ENCODE data around the gene MRPL45. TPM values are rescaled to one million over a fixed set of nuclear protein-coding genes. Genes with fewer than 3 reads are reported as not detected.

MRPL45 gene
- polyA plus RNA-seq, 1 experiment, result 86.0 TPM

- no peak for DNase-seq (ENCODE audit: low read depth, low spot score)
- POLR2A ChIA-PET, result no interaction called here
- CTCF ChIA-PET, result interaction anchor here (0.6 to 2.4 kb wide), 25 partner anchors 8 to 933 kb away, joined by 3 to 28 read pairs (median 4); partner anchors contain the start of gene SOCS7
These were observed 25.3 kb downstream of the MRPL45 start for GRCh38 chr17:38322156-38322779.

DNA sequence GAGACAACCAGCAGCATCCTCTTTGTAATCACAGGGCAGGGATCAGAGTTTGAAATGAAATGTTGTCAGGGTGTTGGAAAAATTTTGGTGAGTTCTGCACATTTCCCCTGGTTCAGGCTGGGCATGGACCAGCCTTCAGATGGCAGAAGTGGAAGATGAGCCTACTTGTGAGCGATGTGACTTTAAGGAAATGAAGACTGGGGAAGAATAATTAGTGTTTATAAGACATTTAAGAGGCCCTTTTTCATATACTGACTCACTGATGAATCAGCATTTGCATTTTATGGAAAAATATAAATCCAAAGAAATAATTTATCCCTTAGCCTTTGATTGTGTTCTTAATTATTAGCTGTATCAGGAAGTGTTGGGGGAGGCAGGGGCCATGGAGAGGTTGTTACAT is 25.9 kb downstream of the MRPL45 start:
- H3K27ac ChIP-seq (ENCODE audit: low read depth, low read length), result peak overlapping the region; percentile 31
- H3K4me3 ChIP-seq (ENCODE audit: low read depth, low read length), result no peak overlapping the region
- peaks cover 8% of the 10 kb centered on the region for H3K27me3 ChIP-seq (ENCODE audit: control insufficient read depth, insufficient read depth, low read length)
- no peak for DNase-seq (ENCODE audit: low read depth, low spot score)
- no peaks in the 10 kb centered on the region for H3K9me3 ChIP-seq (ENCODE audit: control insufficient read depth, insufficient read depth, low read length)
- ChIA-PET POLR2A (no interaction called here), CTCF (interaction anchor here (0.6 to 2.4 kb wide), 18 partner anchors 9 to 500 kb away, joined by 3 to 28 read pairs (median 4); partner anchors contain the start of gene SOCS7)
- TF ChIP-seq, protein P1, sequence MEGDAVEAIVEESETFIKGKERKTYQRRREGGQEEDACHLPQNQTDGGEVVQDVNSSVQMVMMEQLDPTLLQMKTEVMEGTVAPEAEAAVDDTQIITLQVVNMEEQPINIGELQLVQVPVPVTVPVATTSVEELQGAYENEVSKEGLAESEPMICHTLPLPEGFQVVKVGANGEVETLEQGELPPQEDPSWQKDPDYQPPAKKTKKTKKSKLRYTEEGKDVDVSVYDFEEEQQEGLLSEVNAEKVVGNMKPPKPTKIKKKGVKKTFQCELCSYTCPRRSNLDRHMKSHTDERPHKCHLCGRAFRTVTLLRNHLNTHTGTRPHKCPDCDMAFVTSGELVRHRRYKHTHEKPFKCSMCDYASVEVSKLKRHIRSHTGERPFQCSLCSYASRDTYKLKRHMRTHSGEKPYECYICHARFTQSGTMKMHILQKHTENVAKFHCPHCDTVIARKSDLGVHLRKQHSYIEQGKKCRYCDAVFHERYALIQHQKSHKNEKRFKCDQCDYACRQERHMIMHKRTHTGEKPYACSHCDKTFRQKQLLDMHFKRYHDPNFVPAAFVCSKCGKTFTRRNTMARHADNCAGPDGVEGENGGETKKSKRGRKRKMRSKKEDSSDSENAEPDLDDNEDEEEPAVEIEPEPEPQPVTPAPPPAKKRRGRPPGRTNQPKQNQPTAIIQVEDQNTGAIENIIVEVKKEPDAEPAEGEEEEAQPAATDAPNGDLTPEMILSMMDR (IDR thresholded peaks at IDR 0.05; ENCODE audit: low read depth, low read length), result no peak

More at GRCh38 chr17:38322156-38322779, 25.3 kb downstream of the MRPL45 start:
- TF ChIP-seq, protein P1 (IDR thresholded peaks at IDR 0.05; ENCODE audit: low read depth, low read length), result peak; percentile 63
- Histone ChIP-seq H3K4me3 (ENCODE audit: low read depth, low read length) (no peak overlapping the region), H3K27ac (ENCODE audit: low read depth, low read length) (no peak overlapping the region), H3K9me3 (ENCODE audit: control insufficient read depth, insufficient read depth, low read length) (no peaks in the 10 kb centered on the region), H3K27me3 (ENCODE audit: control insufficient read depth, insufficient read depth, low read length) (peaks cover 3% of the 10 kb centered on the region)

DNA sequence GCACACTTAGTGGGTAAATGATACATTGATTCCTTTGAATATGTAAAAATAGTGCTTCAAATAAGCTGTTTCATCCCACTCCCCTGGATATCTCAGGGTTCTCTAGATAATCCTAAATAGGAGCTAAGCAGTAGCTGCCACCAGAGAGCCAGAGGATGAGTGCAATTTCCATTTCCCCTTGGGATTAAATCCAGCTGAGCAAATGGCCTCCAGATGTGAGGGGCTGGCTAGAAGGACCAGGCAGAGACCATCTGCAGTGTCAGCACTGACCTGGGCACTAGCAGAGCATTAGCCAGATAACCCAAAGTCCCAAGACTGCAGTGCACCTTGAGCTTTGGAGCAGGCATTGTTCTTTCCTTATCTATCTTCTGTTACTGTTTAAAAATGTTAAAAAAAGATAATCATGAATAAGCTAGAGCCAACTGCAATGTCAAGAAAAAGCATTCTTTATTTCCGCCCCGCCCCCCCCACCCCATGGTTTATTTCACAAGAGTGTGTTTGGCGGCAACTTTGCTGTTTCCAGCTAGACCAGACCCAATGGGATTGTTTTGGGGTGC is 27.3 kb downstream of the MRPL45 start:
- TF ChIP-seq, protein P1 (IDR thresholded peaks at IDR 0.05; ENCODE audit: low read depth, low read length), result no peak
- POLR2A ChIA-PET, result interaction anchor here (1.1 to 1.4 kb wide), 2 partner anchors 9 to 28 kb away, joined by 3 to 5 read pairs; partner anchors contain the start of gene MRPL45
- Histone ChIP-seq H3K4me3 (ENCODE audit: low read depth, low read length) (no peak overlapping the region), H3K27ac (ENCODE audit: low read depth, low read length) (no peak overlapping the region), H3K27me3 (ENCODE audit: control insufficient read depth, insufficient read depth, low read length) (peaks cover 16% of the 10 kb centered on the region), H3K9me3 (ENCODE audit: control insufficient read depth, insufficient read depth, low read length) (no peaks in the 10 kb centered on the region)
- CTCF ChIA-PET, result interaction anchor here (1.1 to 2.7 kb wide), 4 partner anchors 15 to 90 kb away, joined by 4 to 15 read pairs (median 10); no protein-coding TSS in a partner anchor
- DNase-seq (ENCODE audit: low read depth, low spot score), result no peak

- Histone ChIP-seq H3K9me3 (ENCODE audit: control insufficient read depth, insufficient read depth, low read length) (no peaks in the 10 kb centered on the region), H3K27me3 (ENCODE audit: control insufficient read depth, insufficient read depth, low read length) (peaks cover 21% of the 10 kb centered on the region), H3K4me3 (ENCODE audit: low read depth, low read length) (no peak overlapping the region), H3K27ac (ENCODE audit: low read depth, low read length) (no peak overlapping the region)
- no peak for DNase-seq (ENCODE audit: low read depth, low spot score)
- POLR2A ChIA-PET, result interaction anchor here (1.1 to 1.4 kb wide), 2 partner anchors 8 to 28 kb away, joined by 3 to 5 read pairs; partner anchors contain the start of gene MRPL45
- TF ChIP-seq, protein P1 (IDR thresholded peaks at IDR 0.05; ENCODE audit: low read depth, low read length), result no peak
- CTCF ChIA-PET, result interaction anchor here (1.1 to 2.7 kb wide), 3 partner anchors 15 to 89 kb away, joined by 4 to 11 read pairs (median 10); no protein-coding TSS in a partner anchor
These were observed 27.8 kb downstream of the MRPL45 start for GRCh38 chr17:38324772-38325171.

Data from AG04450 (cell line).